Erythroblast (primary cell): Measurements from ENCODE around the gene CCT3.

Source experiments
- GATA1 ChIP-seq: IDR thresholded peaks from 2 replicates; pipeline ENCODE4 v1.6.1; 2011; ENCODE audit warnings: low read depth, mild to moderate bottlenecking, control low read depth, low read length, moderate library complexity
- POLR2A ChIP-seq: IDR thresholded peaks from 2 replicates; pipeline ENCODE4 v1.6.1; 2011; ENCODE audit warnings: mild to moderate bottlenecking, low read length

DNA sequence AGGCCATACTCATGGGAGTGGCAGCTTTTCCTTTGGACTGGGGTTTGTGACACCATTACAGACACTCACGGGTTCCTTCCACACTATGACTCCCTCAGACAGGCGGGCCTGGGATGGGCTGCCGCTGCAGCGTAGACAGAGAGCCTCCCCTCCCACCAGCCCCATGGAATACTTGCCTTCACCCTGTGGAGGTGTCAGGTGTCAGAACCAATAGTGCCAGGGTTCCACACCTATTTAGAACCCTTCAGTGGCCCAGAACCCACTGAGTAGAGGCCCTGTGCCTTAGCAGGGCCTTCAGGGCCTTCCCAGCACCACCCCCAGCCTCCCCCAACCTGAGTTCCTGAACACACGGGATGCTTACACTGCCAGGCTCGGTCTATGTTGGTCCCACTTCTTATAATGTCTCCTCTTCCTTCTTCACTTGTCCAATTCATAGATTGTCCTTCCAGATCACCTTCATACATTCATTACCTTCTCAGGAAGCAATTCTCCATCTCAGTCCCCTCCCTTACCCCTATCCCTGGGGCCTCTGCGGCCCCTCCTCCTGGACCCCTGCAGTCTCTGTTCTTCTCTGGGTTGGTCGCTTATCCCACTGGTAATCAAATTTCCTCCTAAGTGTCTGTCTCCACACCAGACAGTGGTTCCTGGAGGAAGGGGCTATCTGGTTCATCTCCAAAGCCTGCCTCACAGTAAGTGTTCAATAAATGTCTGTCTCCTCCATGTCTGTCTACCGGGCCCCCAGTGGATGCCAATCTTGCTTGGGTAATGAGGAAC lies 29.5 kb upstream of the CCT3 start:
- TF ChIP-seq POLR2A (no peak), GATA1 (no peak)
